ENCODE results near the gene MATK.

MATK gene

GRCh38 chr19:3788996-3789778 is 3.0 kb upstream of the MATK start:
- DNase-seq (ENCODE audit: low spot score): no peak

- DNase-seq (ENCODE audit: low spot score): no peak
Measured at GRCh38 chr19:3785451-3785937, 687 bp downstream of the MATK start.

GRCh38 chr19:3784607-3785450 is 1.4 kb downstream of the MATK start:
- DNase-seq (ENCODE audit: low spot score): peak; percentile 18

DNA sequence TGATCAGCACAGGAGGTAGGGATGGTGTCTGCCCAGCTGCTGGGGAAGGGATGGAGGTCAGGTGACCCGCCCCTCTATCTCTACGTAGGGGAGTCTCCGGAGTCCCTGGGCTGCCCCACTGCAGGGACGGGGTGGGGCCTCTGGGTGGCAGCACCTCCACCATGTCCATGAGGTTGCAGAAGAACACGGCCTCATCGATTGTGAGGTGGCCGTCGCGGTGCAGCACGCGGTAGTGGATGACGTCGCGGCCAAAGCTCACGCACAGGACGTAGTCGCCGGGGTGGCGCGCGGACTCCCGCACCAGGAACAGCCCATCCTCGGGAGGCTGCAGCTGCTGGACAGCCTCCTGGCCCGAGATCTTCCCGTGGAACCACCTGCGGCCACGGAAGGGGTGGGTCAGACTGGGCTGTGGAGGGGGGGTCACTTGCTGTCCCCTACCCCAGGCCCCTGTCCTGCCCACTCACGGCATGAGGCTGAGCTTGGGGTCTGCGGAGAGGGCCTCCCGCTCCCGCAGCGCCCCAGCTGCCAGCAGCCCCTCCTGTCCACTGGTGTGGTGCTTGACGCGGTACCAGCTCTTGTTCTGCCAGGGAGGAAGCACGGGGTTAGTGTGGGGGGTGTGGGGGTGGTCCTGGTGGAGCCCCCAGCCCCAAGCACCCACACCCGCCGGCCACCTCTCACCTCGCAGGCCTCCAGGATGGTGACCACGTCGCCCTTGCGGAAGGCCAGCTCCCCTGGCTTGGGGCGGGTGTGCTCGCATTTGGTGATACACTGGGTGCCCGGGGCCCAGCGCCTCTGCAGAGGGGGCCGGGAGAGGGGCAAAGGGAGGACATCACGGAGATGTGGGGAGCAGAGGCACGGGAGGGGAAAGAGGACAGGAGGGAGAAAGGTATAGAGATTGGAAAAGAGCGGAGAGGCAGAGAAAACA is 2.3 kb downstream of the MATK start:
- no peak for DNase-seq (ENCODE audit: low spot score)

DNA sequence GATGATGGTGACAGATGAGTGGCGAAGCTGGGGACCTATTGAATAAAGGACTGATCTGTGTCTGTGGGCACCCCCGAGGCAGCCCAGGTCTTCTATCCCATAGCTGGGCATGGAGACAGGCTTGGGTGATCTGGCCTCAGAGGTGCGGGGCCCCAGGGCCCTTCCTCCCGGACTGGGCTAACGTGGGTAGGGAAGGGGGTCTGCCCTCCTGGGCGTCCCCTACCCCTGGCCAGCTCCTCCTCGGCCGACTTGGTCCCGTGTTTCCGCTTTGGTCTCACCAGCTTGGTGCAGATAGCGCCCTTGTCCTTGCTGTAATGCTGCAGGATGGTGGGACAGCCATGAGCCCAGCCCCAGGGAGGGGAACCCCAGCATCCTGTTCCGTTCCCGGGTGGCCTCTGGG is 3.3 kb downstream of the MATK start:
- DNase-seq (ENCODE audit: low spot score): no peak

- DNase-seq (ENCODE audit: low spot score): no peak
Measured at GRCh38 chr19:3782330-3782729, 3.9 kb downstream of the MATK start.

GRCh38 chr19:3781603-3782002 is 4.6 kb downstream of the MATK start:
- DNase-seq (ENCODE audit: low spot score): no peak

- DNase-seq (ENCODE audit: low spot score): no peak
Measured at GRCh38 chr19:3780786-3781304, 5.3 kb downstream of the MATK start.

- DNase-seq (ENCODE audit: low spot score): no peak
Measured at GRCh38 chr19:3778899-3779723, 7.1 kb downstream of the MATK start.

DNA sequence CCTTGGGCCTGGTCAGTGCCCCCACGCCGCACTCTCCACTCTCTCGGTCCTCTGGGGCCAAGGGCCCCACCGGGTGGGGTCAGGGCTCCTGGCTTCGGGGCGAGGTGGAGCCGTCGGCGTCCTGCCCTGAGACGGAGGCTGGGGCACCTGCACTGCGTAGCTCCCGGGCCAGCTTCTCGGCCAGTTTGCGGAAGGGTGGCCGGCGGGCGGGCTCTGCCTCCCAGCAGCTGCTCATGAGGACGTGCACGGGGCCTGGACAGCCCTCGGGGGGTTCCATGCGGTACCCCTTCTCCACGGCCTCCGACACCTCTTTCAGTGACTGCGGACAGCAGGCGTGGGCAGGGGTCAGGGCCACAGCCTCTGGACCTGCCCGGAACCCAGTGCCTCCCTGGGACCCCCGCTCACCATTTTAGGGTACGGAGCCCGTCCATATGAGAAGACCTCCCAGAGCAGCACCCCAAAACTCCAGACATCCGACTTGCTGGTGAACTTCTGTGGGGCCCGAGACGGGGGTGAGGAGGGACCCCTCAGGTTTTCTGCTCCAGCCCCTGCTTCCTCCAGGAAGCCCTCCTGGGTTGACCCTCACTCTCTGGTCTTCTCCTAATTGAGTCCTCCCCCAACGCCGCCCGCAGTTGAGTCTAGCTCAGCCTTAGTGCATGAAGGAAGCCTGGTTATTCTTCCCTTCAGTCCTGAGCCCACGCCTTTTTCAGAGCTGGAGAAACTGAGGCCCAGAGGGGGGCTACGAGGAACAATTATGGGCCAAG is 7.9 kb downstream of the MATK start:
- no peak for DNase-seq (ENCODE audit: low spot score)

GRCh38 chr19:3776479-3777040 is 9.6 kb downstream of the MATK start:
- no peak for DNase-seq (ENCODE audit: low spot score)

- DNase-seq (ENCODE audit: low spot score): no peak
Measured at GRCh38 chr19:3775831-3776230, 10.3 kb downstream of the MATK start.

DNA sequence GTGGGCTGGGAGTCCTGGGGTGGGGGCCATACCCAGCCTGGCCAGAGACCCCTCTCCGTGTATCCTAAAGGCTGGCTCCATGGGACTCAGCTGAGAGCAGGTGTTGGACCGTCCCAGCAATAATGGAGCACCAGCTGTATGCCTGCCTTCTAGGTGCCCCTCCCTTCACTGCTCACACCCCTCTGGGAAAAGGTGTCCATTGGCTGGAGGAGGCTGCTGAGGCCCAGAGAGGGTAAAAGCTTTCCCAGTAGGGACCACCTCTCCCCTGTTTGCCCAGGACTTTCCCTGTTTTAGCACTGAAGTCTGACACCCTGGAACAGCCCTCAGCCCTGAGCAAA is 10.8 kb downstream of the MATK start:
- DNase-seq (ENCODE audit: low spot score): no peak

DNA sequence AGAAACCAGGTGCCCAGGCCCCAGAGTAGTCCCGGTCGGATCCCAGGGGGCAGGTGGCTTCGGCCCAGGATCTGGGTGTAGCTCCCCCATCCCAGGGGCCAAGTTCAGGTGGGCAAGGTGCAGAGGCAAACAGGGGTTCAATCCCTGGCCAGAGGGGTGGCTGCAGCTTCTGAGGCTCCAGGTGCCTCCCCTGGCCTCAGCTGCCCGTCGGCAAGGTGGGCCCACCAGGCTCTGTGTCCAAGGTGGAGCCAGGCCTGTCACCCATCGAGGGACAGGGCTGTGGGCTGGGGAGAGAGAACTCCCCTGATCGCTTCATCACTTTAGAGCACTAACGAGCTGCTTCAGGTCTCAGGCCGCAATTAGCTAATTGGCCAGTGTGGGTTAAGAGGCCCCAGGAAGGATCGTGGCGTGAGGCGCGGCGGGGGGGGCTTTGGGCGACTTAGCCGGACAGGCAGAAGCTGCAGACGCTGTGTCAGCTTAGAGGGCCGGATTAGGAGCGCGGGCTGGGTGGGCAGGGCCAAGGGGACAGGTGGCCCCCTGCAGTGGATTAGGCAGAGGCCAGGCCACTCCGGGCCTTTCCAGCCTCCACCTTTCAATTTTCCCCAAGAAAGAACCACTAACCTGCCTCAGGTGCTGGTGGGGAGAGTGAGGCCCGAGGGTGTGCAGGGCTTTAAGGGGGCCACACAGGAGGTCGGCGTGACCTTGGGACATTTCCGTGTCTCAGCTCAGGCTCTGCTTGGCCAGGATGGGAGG is 11.4 kb downstream of the MATK start:
- DNase-seq (ENCODE audit: low spot score): no peak

DNA sequence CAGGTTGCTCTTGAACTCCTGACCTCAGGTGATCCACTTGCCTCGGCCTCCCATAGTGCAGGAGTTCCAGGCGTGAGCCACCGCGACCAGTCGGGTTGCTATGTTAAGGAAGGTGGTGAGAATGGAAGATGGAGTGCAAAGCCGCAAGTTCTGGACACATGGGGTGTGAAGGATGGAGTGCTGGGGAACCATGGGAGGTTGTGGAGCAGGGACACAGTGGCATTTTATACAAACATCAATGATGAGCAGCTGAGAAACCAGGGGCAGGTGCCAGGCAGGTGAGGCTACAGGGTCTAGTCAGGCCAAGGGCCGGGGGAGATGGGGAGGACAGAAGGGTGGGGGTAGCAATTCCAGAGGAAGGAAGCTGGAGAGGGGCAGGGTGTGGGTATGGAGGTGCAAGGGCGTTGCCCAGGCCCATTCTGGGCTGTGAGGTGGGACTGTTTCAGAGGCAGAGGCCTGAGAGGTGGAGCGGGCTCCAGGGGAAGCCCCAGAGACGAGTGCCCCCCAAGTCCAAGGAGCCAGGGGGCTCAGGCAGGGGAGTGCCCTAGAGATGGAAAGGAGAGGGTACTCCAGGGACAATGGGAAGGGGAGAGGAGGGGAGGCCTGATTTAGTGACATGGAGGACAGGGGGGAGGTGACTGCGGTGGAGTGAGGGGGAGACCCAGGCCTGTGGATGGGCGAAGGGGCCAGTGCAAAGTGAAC is 12.2 kb downstream of the MATK start:
- no peak for DNase-seq (ENCODE audit: low spot score)

DNA sequence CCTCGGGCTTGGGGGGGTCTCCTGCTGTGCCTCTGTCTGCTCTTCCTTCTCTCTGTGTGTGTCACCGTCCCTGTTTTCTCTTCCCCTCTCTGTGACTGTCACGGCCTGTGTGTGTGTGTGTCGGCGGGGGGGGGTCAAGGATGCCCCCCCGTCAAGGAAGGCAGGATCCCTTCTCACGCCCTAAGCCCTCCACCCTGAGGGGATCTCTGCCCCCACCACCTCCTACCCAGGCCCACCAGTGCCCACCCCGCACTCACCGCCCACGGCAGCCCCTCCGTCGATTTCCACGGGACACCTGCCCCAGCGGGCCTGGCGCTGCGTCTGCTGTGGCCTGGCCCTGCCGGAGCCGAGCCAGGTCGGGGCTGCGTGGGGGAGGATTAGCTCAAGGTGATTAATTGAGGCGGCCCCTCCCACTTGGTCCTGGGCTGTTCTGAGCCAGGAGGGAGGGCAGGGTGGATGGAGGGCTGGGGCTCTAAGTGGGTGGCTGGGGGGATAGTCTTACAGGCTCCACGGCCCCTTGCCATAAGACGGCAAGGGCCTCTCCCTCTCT is 14.2 kb downstream of the MATK start, which contains the start of gene RAX2:
TSS of gene RAX2 (minus strand) at position 323 of the 550 bp plus-strand sequence. CDS start 486 bp downstream, outside the sequence.
- no peak for DNase-seq (ENCODE audit: low spot score)

DNA sequence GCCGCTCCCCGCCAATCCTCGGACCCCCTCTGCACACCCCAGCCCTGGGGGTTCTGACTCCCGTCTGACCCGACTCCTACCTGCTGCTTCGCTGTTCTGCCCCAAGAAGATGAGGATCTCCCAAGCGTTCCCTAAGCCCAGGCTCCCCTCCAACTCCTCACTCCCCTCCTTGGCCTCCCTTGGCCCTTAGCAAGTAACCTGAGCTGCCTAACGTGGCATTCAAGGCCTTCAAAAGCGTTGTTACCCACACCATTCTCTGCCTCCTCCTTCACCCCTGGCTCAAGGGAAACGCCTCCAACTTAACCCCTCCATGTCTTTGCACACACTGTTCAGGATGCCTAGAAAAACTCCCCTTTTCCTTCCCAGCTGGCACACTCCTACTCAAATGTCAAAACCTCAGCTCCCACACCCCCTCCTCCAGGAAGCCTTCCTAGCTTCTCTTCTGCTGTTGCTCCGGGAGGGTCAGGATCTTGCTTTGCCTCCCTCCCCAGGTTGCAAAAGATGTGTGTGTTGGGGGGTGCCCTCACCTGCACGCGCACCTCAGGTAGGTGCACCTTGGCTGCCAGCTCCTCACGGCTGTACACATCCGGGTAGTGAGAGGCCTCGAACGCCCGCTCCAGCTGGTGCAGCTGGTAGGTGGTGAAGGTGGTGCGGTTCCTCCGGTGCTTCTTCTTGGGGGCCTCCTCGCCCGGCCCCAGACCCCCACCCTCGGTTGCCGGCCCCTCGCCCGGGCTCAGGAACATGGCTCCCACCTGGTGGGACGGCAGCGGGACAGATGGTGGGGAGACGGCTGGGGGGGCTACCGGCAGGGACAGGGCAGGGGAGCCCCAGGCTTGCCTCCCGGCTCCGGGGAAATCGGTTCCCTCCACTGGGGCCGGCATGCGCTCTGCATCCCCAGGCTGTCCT is 14.9 kb downstream of the MATK start:
- no peak for DNase-seq (ENCODE audit: low spot score)

Measured in kidney capillary endothelial cell (primary cell).